WTC11 (cell line): ENCODE data around the gene FER. TPM values are rescaled to one million over a fixed set of nuclear protein-coding genes. Genes with fewer than 3 reads are reported as not detected.

Experiments used
- ATAC-seq: fragments of 200-7000 bp; cut with Tn5 transposase; 2 replicates; pipeline ENCODE4 v1.10.0; 2021; ENCODE audit warnings: mild to moderate bottlenecking, moderate library complexity
- CTCF ChIA-PET: fragments of 300-600 bp; sonication (Branson Sonifier 250); formaldehyde crosslinking; loops from one replicate; lab custom pipeline; 2021; ENCODE audit warnings: antibody characterized with exemption; lab: Charles Lee
- POLR2A ChIA-PET: fragments of 350-600 bp; sonication (Branson Sonifier 250); formaldehyde crosslinking; loops from one replicate; lab custom pipeline; 2021; ENCODE audit warnings: antibody characterized with exemption; lab: Charles Lee
- DNase-seq: peaks from one replicate; pipeline ENCODE4 v3.0.0; 2021; ENCODE audit warnings: low spot score
- H3K27ac Mint-ChIP-seq: 2 replicates; pipeline ENCODE4 v1.8.0; 2021; ENCODE audit warnings: mixed read lengths
- H3K27me3 Mint-ChIP-seq: 2 replicates; pipeline ENCODE4 v1.8.0; 2021; ENCODE audit warnings: low read depth, mild to moderate bottlenecking, moderate library complexity, mixed read lengths
- H3K36me3 Mint-ChIP-seq: 2 replicates; pipeline ENCODE4 v1.8.0; 2021; ENCODE audit warnings: mixed read lengths
- H3K4me1 Mint-ChIP-seq: 2 replicates; pipeline ENCODE4 v1.8.0; 2022; ENCODE audit warnings: mixed read lengths
- H3K4me3 Mint-ChIP-seq: 2 replicates; pipeline ENCODE4 v1.8.0; 2021; ENCODE audit warnings: mild to moderate bottlenecking, moderate library complexity, mixed read lengths
- H3K9me3 Mint-ChIP-seq: 2 replicates; pipeline ENCODE4 v1.8.0; 2021; ENCODE audit warnings: mixed read lengths
- ELF4 ChIP-seq: sonication (generic); formaldehyde crosslinking; IDR thresholded peaks from 2 replicates; pipeline ENCODE4 v1.8.1; 2022; ENCODE audit warnings: low read depth, mild to moderate bottlenecking, moderate library complexity, missing genetic modification reagents
- FOXK1 ChIP-seq: sonication (generic); formaldehyde crosslinking; IDR thresholded peaks from 2 replicates; pipeline ENCODE4 v1.8.0; 2022; ENCODE audit warnings: mild to moderate bottlenecking, moderate library complexity, missing genetic modification reagents
- FOXP4 ChIP-seq: sonication (generic); formaldehyde crosslinking; IDR thresholded peaks from 2 replicates; pipeline ENCODE4 v1.8.0; 2022; ENCODE audit warnings: mild to moderate bottlenecking, missing genetic modification reagents
- JAZF1 ChIP-seq: fragments of 250-450 bp; sonication (Bioruptor Pico); IDR thresholded peaks from 2 replicates; pipeline ENCODE4 v1.9.0; 2021; ENCODE audit warnings: moderate library complexity, mild to moderate bottlenecking, inconsistent platforms
- MXD4 ChIP-seq: fragments of 250-450 bp; sonication (Bioruptor Pico); IDR thresholded peaks from 2 replicates; pipeline ENCODE4 v1.8.0; 2021; ENCODE audit warnings: mild to moderate bottlenecking, moderate library complexity, borderline replicate concordance
- NR3C1 ChIP-seq: sonication (generic); formaldehyde crosslinking; conservative IDR thresholded peaks from 2 replicates; pipeline ENCODE4 v1.8.1; 2023; ENCODE audit warnings: low read depth, mild to moderate bottlenecking, missing genetic modification reagents
- TP53 ChIP-seq: sonication (generic); formaldehyde crosslinking; IDR thresholded peaks from 2 replicates; pipeline ENCODE4 v1.8.1; 2023; ENCODE audit warnings: mild to moderate bottlenecking, missing genetic modification reagents
- ZBTB43 ChIP-seq: sonication (generic); formaldehyde crosslinking; IDR thresholded peaks from 2 replicates; pipeline ENCODE4 v1.8.1; 2023; ENCODE audit warnings: mild to moderate bottlenecking, missing genetic modification reagents
- ZNF423 ChIP-seq: fragments of 250-450 bp; sonication (Bioruptor Pico); IDR thresholded peaks from 2 replicates; pipeline ENCODE4 v2.1.2; 2022; ENCODE audit warnings: mild to moderate bottlenecking, moderate library complexity
- ZNF425 ChIP-seq: fragments of 250-450 bp; sonication (Bioruptor Pico); conservative IDR thresholded peaks from 2 replicates; pipeline ENCODE4 v1.9.0; 2021; ENCODE audit warnings: mild to moderate bottlenecking
- total RNA-seq: library from RNA; stranded (reverse); gene quantifications from 3 replicates; pipeline ENCODE4 v1.2.3, GENCODE V29; 2021
- TF ChIP-seq, protein P1 (sequence below): sonication (generic); formaldehyde crosslinking; IDR thresholded peaks from 2 replicates; pipeline ENCODE4 v1.8.1; 2022; ENCODE audit warnings: mild to moderate bottlenecking, moderate library complexity, missing genetic modification reagents
- TF ChIP-seq, protein P2 (sequence below): sonication (generic); formaldehyde crosslinking; IDR thresholded peaks from 2 replicates; pipeline ENCODE4 v1.8.0; 2023; ENCODE audit warnings: missing genetic modification reagents, mild to moderate bottlenecking, borderline replicate concordance
- TF ChIP-seq, protein P3 (sequence below): sonication (generic); formaldehyde crosslinking; IDR thresholded peaks from 2 replicates; pipeline ENCODE4 v1.8.1; 2022; ENCODE audit warnings: missing genetic modification reagents, borderline replicate concordance

Gene FER
- total RNA-seq, 1 experiment from 2014 or later = 13.8 TPM

DNA sequence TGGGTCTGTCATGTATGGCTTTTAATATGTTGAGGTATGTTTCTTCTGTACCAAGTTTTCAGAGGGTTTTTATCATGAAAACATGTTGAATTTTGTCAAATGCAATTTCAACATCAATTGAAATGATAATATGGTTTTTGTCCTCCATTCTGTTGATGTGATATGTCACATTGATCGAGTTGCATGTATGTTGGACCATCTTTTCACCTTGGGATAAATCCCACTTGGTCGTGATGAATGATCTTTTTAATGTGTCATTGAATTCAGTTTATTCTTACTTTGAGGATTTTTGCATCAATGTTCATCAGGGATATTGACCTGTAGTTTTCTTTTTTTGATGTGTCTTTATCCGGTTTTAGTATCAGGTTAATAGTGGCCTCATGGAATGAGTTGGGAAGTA lies 373.5 kb downstream of the FER start:
- H3K36me3 Mint-ChIP-seq = peaks cover 12% of the 10 kb centered on the region
- no peak overlapping the region for H3K4me3 Mint-ChIP-seq
- H3K4me1 Mint-ChIP-seq = peaks cover 6% of the 10 kb centered on the region
- DNase-seq (no peak), ATAC-seq (no peak)
- ChIA-PET CTCF (no interaction called here), POLR2A (no interaction called here)
- no peaks in the 10 kb centered on the region for H3K27me3 Mint-ChIP-seq
- H3K9me3 Mint-ChIP-seq = peaks cover 30% of the 10 kb centered on the region
- no peak for TF ChIP-seq FOXK1 (CRISPR knock-in tag)
- H3K27ac Mint-ChIP-seq = no peak overlapping the region

GRCh38 chr5:109125755-109126429 lies 378.2 kb downstream of the FER start:
- DNase-seq (no peak), ATAC-seq (no peak)
- Mint-ChIP-seq H3K36me3 (peaks cover 10% of the 10 kb centered on the region), H3K27ac (no peak overlapping the region), H3K4me3 (no peak overlapping the region), H3K4me1 (peaks cover 6% of the 10 kb centered on the region), H3K9me3 (peaks cover 19% of the 10 kb centered on the region), H3K27me3 (no peaks in the 10 kb centered on the region)
- CTCF ChIA-PET = no interaction called here
- POLR2A ChIA-PET = no interaction called here
- TF ChIP-seq TP53 (CRISPR knock-in tag) (no peak), JAZF1 (no peak), ELF4 (no peak), ZNF423 (CRISPR knock-in tag) (no peak), FOXK1 (CRISPR knock-in tag) (no peak), ZNF425 (CRISPR knock-in tag) (no peak)
- TF ChIP-seq, protein P1, sequence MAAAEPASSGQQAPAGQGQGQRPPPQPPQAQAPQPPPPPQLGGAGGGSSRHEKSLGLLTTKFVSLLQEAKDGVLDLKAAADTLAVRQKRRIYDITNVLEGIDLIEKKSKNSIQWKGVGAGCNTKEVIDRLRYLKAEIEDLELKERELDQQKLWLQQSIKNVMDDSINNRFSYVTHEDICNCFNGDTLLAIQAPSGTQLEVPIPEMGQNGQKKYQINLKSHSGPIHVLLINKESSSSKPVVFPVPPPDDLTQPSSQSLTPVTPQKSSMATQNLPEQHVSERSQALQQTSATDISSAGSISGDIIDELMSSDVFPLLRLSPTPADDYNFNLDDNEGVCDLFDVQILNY (CRISPR knock-in tag) = no peak
- TF ChIP-seq, protein P2, sequence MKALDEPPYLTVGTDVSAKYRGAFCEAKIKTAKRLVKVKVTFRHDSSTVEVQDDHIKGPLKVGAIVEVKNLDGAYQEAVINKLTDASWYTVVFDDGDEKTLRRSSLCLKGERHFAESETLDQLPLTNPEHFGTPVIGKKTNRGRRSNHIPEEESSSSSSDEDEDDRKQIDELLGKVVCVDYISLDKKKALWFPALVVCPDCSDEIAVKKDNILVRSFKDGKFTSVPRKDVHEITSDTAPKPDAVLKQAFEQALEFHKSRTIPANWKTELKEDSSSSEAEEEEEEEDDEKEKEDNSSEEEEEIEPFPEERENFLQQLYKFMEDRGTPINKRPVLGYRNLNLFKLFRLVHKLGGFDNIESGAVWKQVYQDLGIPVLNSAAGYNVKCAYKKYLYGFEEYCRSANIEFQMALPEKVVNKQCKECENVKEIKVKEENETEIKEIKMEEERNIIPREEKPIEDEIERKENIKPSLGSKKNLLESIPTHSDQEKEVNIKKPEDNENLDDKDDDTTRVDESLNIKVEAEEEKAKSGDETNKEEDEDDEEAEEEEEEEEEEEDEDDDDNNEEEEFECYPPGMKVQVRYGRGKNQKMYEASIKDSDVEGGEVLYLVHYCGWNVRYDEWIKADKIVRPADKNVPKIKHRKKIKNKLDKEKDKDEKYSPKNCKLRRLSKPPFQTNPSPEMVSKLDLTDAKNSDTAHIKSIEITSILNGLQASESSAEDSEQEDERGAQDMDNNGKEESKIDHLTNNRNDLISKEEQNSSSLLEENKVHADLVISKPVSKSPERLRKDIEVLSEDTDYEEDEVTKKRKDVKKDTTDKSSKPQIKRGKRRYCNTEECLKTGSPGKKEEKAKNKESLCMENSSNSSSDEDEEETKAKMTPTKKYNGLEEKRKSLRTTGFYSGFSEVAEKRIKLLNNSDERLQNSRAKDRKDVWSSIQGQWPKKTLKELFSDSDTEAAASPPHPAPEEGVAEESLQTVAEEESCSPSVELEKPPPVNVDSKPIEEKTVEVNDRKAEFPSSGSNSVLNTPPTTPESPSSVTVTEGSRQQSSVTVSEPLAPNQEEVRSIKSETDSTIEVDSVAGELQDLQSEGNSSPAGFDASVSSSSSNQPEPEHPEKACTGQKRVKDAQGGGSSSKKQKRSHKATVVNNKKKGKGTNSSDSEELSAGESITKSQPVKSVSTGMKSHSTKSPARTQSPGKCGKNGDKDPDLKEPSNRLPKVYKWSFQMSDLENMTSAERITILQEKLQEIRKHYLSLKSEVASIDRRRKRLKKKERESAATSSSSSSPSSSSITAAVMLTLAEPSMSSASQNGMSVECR (CRISPR knock-in tag) = no peak

GRCh38 chr5:109126481-109126880 lies 378.8 kb downstream of the FER start:
- DNase-seq = no peak
- ATAC-seq = no peak
- Mint-ChIP-seq H3K27me3 (no peaks in the 10 kb centered on the region), H3K27ac (no peak overlapping the region), H3K9me3 (peaks cover 13% of the 10 kb centered on the region), H3K4me1 (peaks cover 6% of the 10 kb centered on the region), H3K36me3 (0 out of 2 replicates have a peak, but pooled peaks cover 4% of the 10 kb centered on the region), H3K4me3 (no peak overlapping the region)
- TF ChIP-seq JAZF1 (no peak), FOXP4 (CRISPR knock-in tag) (no peak), ELF4 (no peak), ZBTB43 (no peak), MXD4 (CRISPR knock-in tag) (no peak), NR3C1 (CRISPR knock-in tag) (no peak)
- TF ChIP-seq, protein P3, sequence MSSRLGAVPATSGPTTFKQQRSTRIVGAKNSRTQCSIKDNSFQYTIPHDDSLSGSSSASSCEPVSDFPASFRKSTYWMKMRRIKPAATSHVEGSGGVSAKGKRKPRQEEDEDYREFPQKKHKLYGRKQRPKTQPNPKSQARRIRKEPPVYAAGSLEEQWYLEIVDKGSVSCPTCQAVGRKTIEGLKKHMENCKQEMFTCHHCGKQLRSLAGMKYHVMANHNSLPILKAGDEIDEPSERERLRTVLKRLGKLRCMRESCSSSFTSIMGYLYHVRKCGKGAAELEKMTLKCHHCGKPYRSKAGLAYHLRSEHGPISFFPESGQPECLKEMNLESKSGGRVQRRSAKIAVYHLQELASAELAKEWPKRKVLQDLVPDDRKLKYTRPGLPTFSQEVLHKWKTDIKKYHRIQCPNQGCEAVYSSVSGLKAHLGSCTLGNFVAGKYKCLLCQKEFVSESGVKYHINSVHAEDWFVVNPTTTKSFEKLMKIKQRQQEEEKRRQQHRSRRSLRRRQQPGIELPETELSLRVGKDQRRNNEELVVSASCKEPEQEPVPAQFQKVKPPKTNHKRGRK = no peak
- CTCF ChIA-PET = no interaction called here
- POLR2A ChIA-PET = no interaction called here
